Measurements from ENCODE around the gene DLG2. TPM values are rescaled to one million over a fixed set of nuclear protein-coding genes. Genes with fewer than 3 reads are reported as not detected.
"Not testable (repeated sequence)": the region's sequence is repeated elsewhere in the genome, so short reads cannot be mapped to it uniquely, and the experiment has no call there.

DLG2 gene
- total RNA-seq, 1 experiment from 2014 or later = 12.1 TPM

DNA sequence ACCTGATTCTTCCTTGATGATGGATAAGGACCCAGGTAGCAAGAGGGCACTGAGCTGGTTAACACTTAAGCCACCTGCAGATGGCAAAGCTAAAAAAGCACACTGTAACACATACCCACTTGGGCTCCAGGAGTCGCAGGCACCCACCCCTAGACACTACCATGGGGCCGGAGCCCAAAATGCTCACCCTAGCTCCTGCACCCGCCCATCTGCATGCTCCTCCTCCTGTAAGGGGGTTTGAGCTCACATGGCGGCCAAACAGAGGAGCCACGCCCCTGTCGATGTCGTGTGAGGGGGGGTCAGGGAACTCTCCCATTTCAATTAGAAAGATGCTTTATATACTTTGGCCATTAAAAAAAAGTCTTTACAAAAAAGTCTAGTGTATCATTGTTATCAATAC, 370.7 kb downstream of the DLG2 start:
- Histone ChIP-seq H3K9me3 (replicated peaks) (no peaks in the 10 kb centered on the region), H3K27me3 (no peaks in the 10 kb centered on the region), H3K4me1 (no peaks in the 10 kb centered on the region), H3K4me3 (no peak overlapping the region), H3K27ac (no peak overlapping the region), H3K36me3 (no peaks in the 10 kb centered on the region; the same call in none of the 2 replicates)
- DNase-seq = no peak

DNA sequence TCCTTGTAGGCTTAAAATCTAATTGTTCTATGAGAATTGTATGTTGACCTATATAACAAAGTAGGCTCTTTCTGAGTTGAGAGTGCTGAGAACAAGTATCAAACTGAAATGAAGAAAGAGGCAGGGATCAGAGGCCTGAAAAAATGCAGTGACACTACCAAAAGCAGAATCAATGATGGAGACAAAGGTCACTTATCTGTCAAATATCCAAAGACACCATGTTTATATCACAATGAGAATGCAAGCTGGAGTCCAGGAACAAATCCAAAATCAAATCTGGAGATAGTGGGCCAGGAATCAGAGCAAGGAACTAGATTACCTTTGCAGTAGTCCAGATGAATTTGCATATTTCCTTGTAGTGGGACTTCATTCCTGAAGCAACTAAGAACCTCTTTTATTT, 377.7 kb downstream of the DLG2 start:
- Histone ChIP-seq H3K27me3 (no peaks in the 10 kb centered on the region), H3K9me3 (replicated peaks) (no peaks in the 10 kb centered on the region), H3K4me3 (no peak overlapping the region), H3K36me3 (peaks cover 2% of the 10 kb centered on the region), H3K4me1 (no peaks in the 10 kb centered on the region), H3K27ac (no peak overlapping the region)
- DNase-seq = no peak

- H3K36me3 ChIP-seq = peaks cover 2% of the 10 kb centered on the region
- H3K4me3 ChIP-seq = no peak overlapping the region
- H3K27ac ChIP-seq = no peak overlapping the region
- no peaks in the 10 kb centered on the region for H3K27me3 ChIP-seq
- DNase-seq = no peak
- H3K9me3 ChIP-seq (replicated peaks) = no peaks in the 10 kb centered on the region
- H3K4me1 ChIP-seq = no peaks in the 10 kb centered on the region
Measured at GRCh38 chr11:85247797-85248196, 379.3 kb downstream of the DLG2 start.

DNA sequence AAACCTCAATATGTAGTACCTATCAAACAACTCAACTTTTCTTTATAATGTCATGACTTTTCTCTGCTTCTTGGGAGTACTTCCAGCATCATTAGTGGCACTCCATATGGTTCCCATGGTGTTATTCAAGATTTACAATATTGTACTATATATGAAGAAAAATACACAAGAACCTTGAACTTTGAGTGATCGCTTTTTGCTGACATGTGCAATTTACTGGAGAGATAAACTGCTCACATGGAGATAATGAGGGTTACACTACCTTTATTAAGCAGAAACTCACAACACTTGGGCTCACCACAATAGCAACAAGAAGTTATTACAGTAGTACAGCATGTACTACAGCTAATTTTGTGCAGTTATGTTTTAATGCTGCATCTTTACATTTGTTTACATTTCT, 388.2 kb downstream of the DLG2 start:
- H3K9me3 ChIP-seq (replicated peaks) = no peaks in the 10 kb centered on the region; the same call in 1 of the 2 replicates
- H3K27ac ChIP-seq = no peak overlapping the region
- H3K4me1 ChIP-seq = no peaks in the 10 kb centered on the region
- 0 out of 2 replicates have a peak, but pooled peaks cover 2% of the 10 kb centered on the region for H3K36me3 ChIP-seq
- no peaks in the 10 kb centered on the region for H3K27me3 ChIP-seq
- DNase-seq = no peak
- H3K4me3 ChIP-seq = no peak overlapping the region

DNA sequence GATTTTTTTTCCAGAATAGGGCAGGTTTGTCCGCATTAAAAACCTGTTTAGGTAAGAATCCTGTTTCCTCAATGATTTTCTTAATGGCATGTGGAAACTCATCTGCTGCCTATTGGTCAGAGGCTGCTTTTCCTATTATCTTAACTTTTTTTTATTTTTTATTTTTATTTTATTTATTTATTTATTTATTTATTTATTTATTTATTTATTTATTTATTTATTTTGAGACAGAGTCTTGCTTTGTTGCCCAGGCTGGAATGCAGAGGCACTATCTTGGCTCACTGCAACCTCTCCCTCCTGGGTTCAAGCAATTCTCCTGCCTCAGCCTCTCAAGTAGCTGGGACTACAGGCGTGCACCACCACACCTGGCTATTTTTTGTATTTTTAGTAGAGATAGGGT, 389.1 kb downstream of the DLG2 start:
- not testable (repeated sequence) for H3K4me3 ChIP-seq; DNase-seq; H3K4me1 ChIP-seq; H3K27me3 ChIP-seq; H3K27ac ChIP-seq; H3K36me3 ChIP-seq; H3K9me3 ChIP-seq (replicated peaks)

DNA sequence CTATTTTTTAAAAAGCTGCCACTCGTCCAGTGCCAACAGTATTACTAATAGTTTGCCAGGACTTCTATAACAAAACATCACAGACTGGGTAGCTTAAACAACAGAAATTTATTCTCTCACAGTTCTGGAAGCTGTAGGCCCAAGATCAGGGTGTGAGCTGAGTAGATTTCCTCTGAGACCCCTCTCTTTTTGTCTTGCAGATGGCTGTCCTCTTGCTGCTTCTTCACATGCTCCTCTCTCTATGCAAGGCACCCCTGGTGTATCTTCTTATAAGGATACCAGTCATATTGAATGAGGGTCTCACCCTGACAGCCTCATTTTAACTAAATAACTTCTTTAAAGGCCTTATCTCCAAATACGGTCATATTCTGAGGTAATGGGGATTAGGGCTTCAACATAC, 390.9 kb downstream of the DLG2 start:
- DNase-seq = no peak
- Histone ChIP-seq H3K27me3 (no peaks in the 10 kb centered on the region), H3K4me1 (no peaks in the 10 kb centered on the region), H3K9me3 (replicated peaks) (no peaks in the 10 kb centered on the region; the same call in none of the 2 replicates), H3K4me3 (no peak overlapping the region), H3K36me3 (0 out of 2 replicates have a peak, but pooled peaks cover 2% of the 10 kb centered on the region), H3K27ac (no peak overlapping the region)

DNA sequence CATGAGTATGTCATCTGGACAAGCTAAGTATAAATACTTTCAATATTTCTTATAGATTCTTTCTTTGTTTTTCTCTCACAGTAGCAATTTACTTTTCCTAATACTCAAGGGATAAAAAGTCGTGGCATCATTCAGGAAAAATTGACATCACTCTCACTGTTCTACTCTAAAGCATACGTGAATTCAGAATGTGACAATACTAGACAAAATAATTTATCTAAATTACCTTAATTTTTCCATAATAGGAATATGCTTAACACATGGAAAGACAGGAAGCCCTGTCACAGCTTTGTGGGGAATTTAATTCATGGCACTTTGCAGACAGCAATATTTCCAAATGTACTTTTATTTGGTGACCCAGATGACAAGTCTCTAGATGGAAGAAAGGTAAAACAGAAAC, 394.6 kb downstream of the DLG2 start:
- no peaks in the 10 kb centered on the region for H3K4me1 ChIP-seq
- H3K4me3 ChIP-seq = no peak overlapping the region
- DNase-seq = no peak
- peaks cover 6% of the 10 kb centered on the region; the same call in 1 of the 2 replicates for H3K9me3 ChIP-seq (replicated peaks)
- no peaks in the 10 kb centered on the region for H3K27me3 ChIP-seq
- H3K36me3 ChIP-seq = no peaks in the 10 kb centered on the region
- no peak overlapping the region for H3K27ac ChIP-seq

DNA sequence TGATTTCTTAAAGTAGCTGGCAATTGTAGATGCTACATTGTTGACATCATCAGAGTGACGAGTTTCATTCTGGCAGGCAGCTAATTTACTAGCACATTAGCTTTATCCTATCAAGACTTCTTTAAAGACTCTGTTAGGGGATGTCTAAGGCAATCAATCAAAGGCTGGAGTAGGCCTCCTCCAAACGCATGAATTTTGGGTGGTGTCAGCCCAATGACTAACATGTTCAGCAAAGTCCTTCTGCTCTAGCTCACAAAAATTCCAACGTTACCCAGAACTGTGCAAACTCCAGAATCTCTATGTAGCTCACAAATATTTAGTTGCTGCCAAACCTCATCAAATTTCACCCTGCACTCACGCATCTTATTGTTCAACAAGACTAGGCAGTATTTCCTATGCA, 395.6 kb downstream of the DLG2 start:
- Histone ChIP-seq H3K4me3 (no peak overlapping the region), H3K27ac (no peak overlapping the region), H3K27me3 (no peaks in the 10 kb centered on the region), H3K9me3 (replicated peaks) (peaks cover 6% of the 10 kb centered on the region; the same call in 1 of the 2 replicates), H3K36me3 (no peaks in the 10 kb centered on the region), H3K4me1 (no peaks in the 10 kb centered on the region)
- DNase-seq = no peak

- not testable (repeated sequence) for H3K9me3 ChIP-seq (replicated peaks); DNase-seq; H3K27ac ChIP-seq; H3K4me1 ChIP-seq; H3K27me3 ChIP-seq; H3K36me3 ChIP-seq; H3K4me3 ChIP-seq
Measured at GRCh38 chr11:85229723-85230122, 397.4 kb downstream of the DLG2 start.

GRCh38 chr11:85196968-85197367, 430.2 kb downstream of the DLG2 start:
- Histone ChIP-seq H3K9me3 (replicated peaks) (0 out of 2 replicates have a peak, but pooled peaks cover 2% of the 10 kb centered on the region), H3K27me3 (no peaks in the 10 kb centered on the region), H3K27ac (no peak overlapping the region), H3K4me3 (no peak overlapping the region), H3K4me1 (no peaks in the 10 kb centered on the region), H3K36me3 (no peaks in the 10 kb centered on the region)
- DNase-seq = no peak

- 0 out of 2 replicates have a peak, but pooled peaks cover 2% of the 10 kb centered on the region for H3K9me3 ChIP-seq (replicated peaks)
- no peak for DNase-seq
- no peaks in the 10 kb centered on the region for H3K36me3 ChIP-seq
- no peak overlapping the region for H3K27ac ChIP-seq
- no peak overlapping the region for H3K4me3 ChIP-seq
- no peaks in the 10 kb centered on the region for H3K27me3 ChIP-seq
- H3K4me1 ChIP-seq = no peaks in the 10 kb centered on the region
Measured at GRCh38 chr11:85195934-85196333, 431.2 kb downstream of the DLG2 start.

- H3K27ac ChIP-seq = no peak overlapping the region
- H3K27me3 ChIP-seq = no peaks in the 10 kb centered on the region
- no peaks in the 10 kb centered on the region for H3K9me3 ChIP-seq (replicated peaks)
- H3K4me3 ChIP-seq = no peak overlapping the region
- no peaks in the 10 kb centered on the region for H3K36me3 ChIP-seq
- no peak for DNase-seq
- H3K4me1 ChIP-seq = no peaks in the 10 kb centered on the region
Measured at GRCh38 chr11:85187992-85188391, 439.2 kb downstream of the DLG2 start.

GRCh38 chr11:85184721-85185120, 442.4 kb downstream of the DLG2 start:
- no peaks in the 10 kb centered on the region for H3K4me1 ChIP-seq
- H3K9me3 ChIP-seq (replicated peaks) = no peaks in the 10 kb centered on the region
- H3K27ac ChIP-seq = no peak overlapping the region
- H3K27me3 ChIP-seq = no peaks in the 10 kb centered on the region
- H3K4me3 ChIP-seq = no peak overlapping the region
- DNase-seq = no peak
- no peaks in the 10 kb centered on the region for H3K36me3 ChIP-seq

GRCh38 chr11:85182441-85183387, 444.4 kb downstream of the DLG2 start:
- Histone ChIP-seq H3K9me3 (replicated peaks) (no peaks in the 10 kb centered on the region), H3K27me3 (no peaks in the 10 kb centered on the region), H3K4me3 (no peak overlapping the region), H3K4me1 (no peaks in the 10 kb centered on the region), H3K27ac (no peak overlapping the region), H3K36me3 (no peaks in the 10 kb centered on the region)
- DNase-seq = peak; percentile 24 to 66

DNA sequence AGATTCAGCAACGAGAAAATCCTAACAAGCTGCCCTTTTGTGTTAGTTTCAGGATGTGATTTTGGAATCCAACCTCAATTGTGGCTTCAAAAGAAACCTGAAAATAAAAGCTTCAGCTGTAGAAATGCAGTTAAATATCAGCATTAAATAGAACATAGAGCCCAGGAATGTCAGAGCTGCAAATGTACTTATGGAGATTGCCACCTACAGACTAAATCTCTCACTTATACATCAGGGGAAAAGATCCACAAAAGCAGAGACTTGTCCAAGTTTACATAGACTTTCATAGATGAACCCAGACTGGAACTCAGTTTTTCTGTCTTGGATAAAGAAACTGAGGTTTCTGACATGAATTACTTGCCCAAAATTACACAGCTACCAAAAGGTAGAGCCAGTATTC, 446.6 kb downstream of the DLG2 start:
- Histone ChIP-seq H3K4me3 (no peak overlapping the region), H3K27me3 (no peaks in the 10 kb centered on the region), H3K9me3 (replicated peaks) (0 out of 2 replicates have a peak, but pooled peaks cover 2% of the 10 kb centered on the region), H3K36me3 (no peaks in the 10 kb centered on the region), H3K27ac (no peak overlapping the region), H3K4me1 (no peaks in the 10 kb centered on the region)
- DNase-seq = no peak

Data from SJCRH30 (cell line).